Measurements from ENCODE around the gene WDFY2.

The WDFY2 gene

GRCh38 chr13:51770160-51770559 is 185.9 kb downstream of the WDFY2 start:
- H2AFZ ChIP-seq (ENCODE audit: low read depth, low read length): no peak overlapping the region
- no peaks in the 10 kb centered on the region for H3K79me2 ChIP-seq (ENCODE audit: low read length)
- H3K9me3 ChIP-seq (ENCODE audit: insufficient read depth, low read length): no peaks in the 10 kb centered on the region
- H3K4me1 ChIP-seq (ENCODE audit: low read length): peaks cover 30% of the 10 kb centered on the region
- H3K27me3 ChIP-seq (ENCODE audit: low read depth, low read length): no peaks in the 10 kb centered on the region
- H3K4me2 ChIP-seq (ENCODE audit: low read length): peak overlapping the region; percentile 85
- no peak overlapping the region for H3K9ac ChIP-seq (ENCODE audit: low read length)
- TF ChIP-seq CTCF (IDR thresholded peaks at IDR 0.05; ENCODE audit: low read depth, low read length) (no peak), EZH2phosphoT487 (IDR thresholded peaks at IDR 0.05; ENCODE audit: low read depth) (no peak)
- no peaks in the 10 kb centered on the region for H3K36me3 ChIP-seq (replicated peaks; ENCODE audit: low read depth, low read length)
- no peaks in the 10 kb centered on the region for H4K20me1 ChIP-seq (ENCODE audit: insufficient read depth, low read length)
- no peak overlapping the region for H3K4me3 ChIP-seq (ENCODE audit: low read length)
- no peak overlapping the region for H3K27ac ChIP-seq (ENCODE audit: low read length)

GRCh38 chr13:51770681-51771417 is 186.6 kb downstream of the WDFY2 start:
- Histone ChIP-seq H3K27ac (ENCODE audit: low read length) (peak overlapping the region; percentile 45), H3K4me2 (ENCODE audit: low read length) (peak overlapping the region; percentile 85), H3K9ac (ENCODE audit: low read length) (peak overlapping the region; percentile 55), H3K4me3 (ENCODE audit: low read length) (peak overlapping the region; percentile 60), H3K9me3 (ENCODE audit: insufficient read depth, low read length) (no peaks in the 10 kb centered on the region), H3K79me2 (ENCODE audit: low read length) (no peaks in the 10 kb centered on the region), H3K27me3 (ENCODE audit: low read depth, low read length) (no peaks in the 10 kb centered on the region), H3K36me3 (replicated peaks; ENCODE audit: low read depth, low read length) (no peaks in the 10 kb centered on the region), H2AFZ (ENCODE audit: low read depth, low read length) (0 out of 2 replicates have a peak overlapping the region, but pooled peaks have one; percentile 23), H4K20me1 (ENCODE audit: insufficient read depth, low read length) (no peaks in the 10 kb centered on the region), H3K4me1 (ENCODE audit: low read length) (peaks cover 26% of the 10 kb centered on the region)
- TF ChIP-seq CTCF (IDR thresholded peaks at IDR 0.05; ENCODE audit: low read depth, low read length): no peak
- TF ChIP-seq EZH2phosphoT487 (IDR thresholded peaks at IDR 0.05; ENCODE audit: low read depth): no peak

- Histone ChIP-seq H3K27me3 (ENCODE audit: low read depth, low read length) (no peaks in the 10 kb centered on the region), H4K20me1 (ENCODE audit: insufficient read depth, low read length) (no peaks in the 10 kb centered on the region), H3K4me1 (ENCODE audit: low read length) (peaks cover 26% of the 10 kb centered on the region), H3K36me3 (replicated peaks; ENCODE audit: low read depth, low read length) (no peaks in the 10 kb centered on the region), H3K4me2 (ENCODE audit: low read length) (peak overlapping the region; percentile 85), H3K27ac (ENCODE audit: low read length) (no peak overlapping the region), H3K79me2 (ENCODE audit: low read length) (no peaks in the 10 kb centered on the region), H3K9ac (ENCODE audit: low read length) (peak overlapping the region; percentile 55; the same call in 1 of the 2 replicates), H3K9me3 (ENCODE audit: insufficient read depth, low read length) (no peaks in the 10 kb centered on the region), H3K4me3 (ENCODE audit: low read length) (peak overlapping the region; percentile 60), H2AFZ (ENCODE audit: low read depth, low read length) (0 out of 2 replicates have a peak overlapping the region, but pooled peaks have one; percentile 23)
- peak; percentile 13; the same call in 1 of the 2 replicates for TF ChIP-seq CTCF (IDR thresholded peaks at IDR 0.05; ENCODE audit: low read depth, low read length)
- TF ChIP-seq EZH2phosphoT487 (IDR thresholded peaks at IDR 0.05; ENCODE audit: low read depth): no peak
These were observed 187.3 kb downstream of the WDFY2 start for GRCh38 chr13:51771418-51772104.

GRCh38 chr13:51772105-51772455 is 187.8 kb downstream of the WDFY2 start:
- H3K27ac ChIP-seq (ENCODE audit: low read length): no peak overlapping the region
- H4K20me1 ChIP-seq (ENCODE audit: insufficient read depth, low read length): no peaks in the 10 kb centered on the region
- TF ChIP-seq CTCF (IDR thresholded peaks at IDR 0.05; ENCODE audit: low read depth, low read length) (no peak), EZH2phosphoT487 (IDR thresholded peaks at IDR 0.05; ENCODE audit: low read depth) (no peak)
- no peaks in the 10 kb centered on the region for H3K36me3 ChIP-seq (replicated peaks; ENCODE audit: low read depth, low read length)
- peaks cover 26% of the 10 kb centered on the region for H3K4me1 ChIP-seq (ENCODE audit: low read length)
- no peak overlapping the region for H2AFZ ChIP-seq (ENCODE audit: low read depth, low read length)
- H3K9ac ChIP-seq (ENCODE audit: low read length): no peak overlapping the region
- H3K9me3 ChIP-seq (ENCODE audit: insufficient read depth, low read length): no peaks in the 10 kb centered on the region
- no peaks in the 10 kb centered on the region for H3K79me2 ChIP-seq (ENCODE audit: low read length)
- no peak overlapping the region for H3K4me3 ChIP-seq (ENCODE audit: low read length)
- H3K4me2 ChIP-seq (ENCODE audit: low read length): no peak overlapping the region
- no peaks in the 10 kb centered on the region for H3K27me3 ChIP-seq (ENCODE audit: low read depth, low read length)
